Cardiac muscle cell (in vitro differentiated cells and primary cell): ENCODE results near the gene UBASH3B. TPM values are rescaled to one million over a fixed set of nuclear protein-coding genes. Genes with fewer than 3 reads are reported as not detected.

Source experiments
- DNase-seq, 2 donors: peaks; one replicate each; pipeline versions ENCODE4 v3.0.0 to v3.0.0-alpha.2; 2010 to 2017; ENCODE audit warnings: low read depth in 1 of 2, low spot score in 1 of 2
- H3K27ac ChIP-seq: fragments of 200-600 bp; sonication (generic); 2 replicates; pipeline ENCODE4 v1.5.1; 2016
- H3K27me3 ChIP-seq: fragments of 200-600 bp; sonication (generic); 2 replicates; pipeline ENCODE4 v1.6.0; 2016; ENCODE audit warnings: control low read depth
- H3K36me3 ChIP-seq: fragments of 200-600 bp; sonication (generic); 2 replicates; pipeline ENCODE4 v1.5.1; 2016; ENCODE audit warnings: control low read depth
- H3K4me1 ChIP-seq: fragments of 200-600 bp; sonication (generic); 2 replicates; pipeline ENCODE4 v1.8.1; 2017; ENCODE audit warnings: low read depth, mild to moderate bottlenecking, mixed run types
- H3K4me3 ChIP-seq: fragments of 200-600 bp; sonication (generic); 2 replicates; pipeline ENCODE4 v1.5.1; 2016; ENCODE audit warnings: mild to moderate bottlenecking
- H3K9me3 ChIP-seq: fragments of 200-600 bp; sonication (generic); 2 replicates; pipeline ENCODE4 v1.5.1; 2017; ENCODE audit warnings: low read depth, mild to moderate bottlenecking, control low read depth
- polyA plus RNA-seq: library from polyadenylated mRNA; unstranded; fragments of >200 nt; fragmentation: Nextera tagmentation; extraction: Ambion mirVana; gene quantifications from 2 replicates; pipeline ENCODE4 v1.2.1, GENCODE V29; 2016
- total RNA-seq: library from RNA; depleted of rRNA; stranded (reverse); fragments of >200 nt; gene quantifications from 2 replicates; pipeline ENCODE4 v1.2.3, GENCODE V29; 2016
- TF ChIP-seq, protein P1 (sequence below): IDR thresholded peaks from 2 replicates; pipeline ENCODE4 v1.5.1; 2012; ENCODE audit warnings: low read depth, mild to moderate bottlenecking, low read length

The UBASH3B gene
- total and polyA plus RNA-seq, 2 experiments from 2014 or later = 2.7 TPM; not detected in 1

DNA sequence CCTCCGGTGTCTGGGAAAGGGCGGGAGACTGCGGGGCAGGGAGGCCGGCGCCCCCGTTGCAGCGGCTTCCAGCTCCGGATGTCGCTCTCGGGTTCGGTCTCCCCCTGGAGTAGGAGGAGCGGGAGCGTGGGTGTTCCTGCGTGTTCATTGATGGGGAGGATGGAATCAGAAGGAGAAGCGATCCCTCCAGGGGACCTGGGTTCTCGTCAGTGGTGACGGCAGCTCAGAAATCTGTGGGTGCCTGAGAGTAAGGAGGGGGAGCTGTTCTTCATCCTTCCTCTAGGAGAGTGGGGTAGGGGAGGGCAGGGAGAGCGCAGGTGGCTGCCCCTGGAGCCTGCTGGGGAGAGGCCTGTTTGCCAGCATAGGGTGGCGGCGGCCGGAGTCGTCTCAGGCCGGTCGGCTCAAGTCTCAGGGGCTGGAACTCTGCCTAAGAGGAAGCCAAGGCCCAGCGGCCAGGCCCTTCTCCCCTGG is 1.1 kb downstream of the UBASH3B start:
- Histone ChIP-seq H3K27ac (no peak overlapping the region), H3K27me3 (peaks cover 43% of the 10 kb centered on the region)
- TF ChIP-seq, protein P1, sequence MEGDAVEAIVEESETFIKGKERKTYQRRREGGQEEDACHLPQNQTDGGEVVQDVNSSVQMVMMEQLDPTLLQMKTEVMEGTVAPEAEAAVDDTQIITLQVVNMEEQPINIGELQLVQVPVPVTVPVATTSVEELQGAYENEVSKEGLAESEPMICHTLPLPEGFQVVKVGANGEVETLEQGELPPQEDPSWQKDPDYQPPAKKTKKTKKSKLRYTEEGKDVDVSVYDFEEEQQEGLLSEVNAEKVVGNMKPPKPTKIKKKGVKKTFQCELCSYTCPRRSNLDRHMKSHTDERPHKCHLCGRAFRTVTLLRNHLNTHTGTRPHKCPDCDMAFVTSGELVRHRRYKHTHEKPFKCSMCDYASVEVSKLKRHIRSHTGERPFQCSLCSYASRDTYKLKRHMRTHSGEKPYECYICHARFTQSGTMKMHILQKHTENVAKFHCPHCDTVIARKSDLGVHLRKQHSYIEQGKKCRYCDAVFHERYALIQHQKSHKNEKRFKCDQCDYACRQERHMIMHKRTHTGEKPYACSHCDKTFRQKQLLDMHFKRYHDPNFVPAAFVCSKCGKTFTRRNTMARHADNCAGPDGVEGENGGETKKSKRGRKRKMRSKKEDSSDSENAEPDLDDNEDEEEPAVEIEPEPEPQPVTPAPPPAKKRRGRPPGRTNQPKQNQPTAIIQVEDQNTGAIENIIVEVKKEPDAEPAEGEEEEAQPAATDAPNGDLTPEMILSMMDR = no peak

DNA sequence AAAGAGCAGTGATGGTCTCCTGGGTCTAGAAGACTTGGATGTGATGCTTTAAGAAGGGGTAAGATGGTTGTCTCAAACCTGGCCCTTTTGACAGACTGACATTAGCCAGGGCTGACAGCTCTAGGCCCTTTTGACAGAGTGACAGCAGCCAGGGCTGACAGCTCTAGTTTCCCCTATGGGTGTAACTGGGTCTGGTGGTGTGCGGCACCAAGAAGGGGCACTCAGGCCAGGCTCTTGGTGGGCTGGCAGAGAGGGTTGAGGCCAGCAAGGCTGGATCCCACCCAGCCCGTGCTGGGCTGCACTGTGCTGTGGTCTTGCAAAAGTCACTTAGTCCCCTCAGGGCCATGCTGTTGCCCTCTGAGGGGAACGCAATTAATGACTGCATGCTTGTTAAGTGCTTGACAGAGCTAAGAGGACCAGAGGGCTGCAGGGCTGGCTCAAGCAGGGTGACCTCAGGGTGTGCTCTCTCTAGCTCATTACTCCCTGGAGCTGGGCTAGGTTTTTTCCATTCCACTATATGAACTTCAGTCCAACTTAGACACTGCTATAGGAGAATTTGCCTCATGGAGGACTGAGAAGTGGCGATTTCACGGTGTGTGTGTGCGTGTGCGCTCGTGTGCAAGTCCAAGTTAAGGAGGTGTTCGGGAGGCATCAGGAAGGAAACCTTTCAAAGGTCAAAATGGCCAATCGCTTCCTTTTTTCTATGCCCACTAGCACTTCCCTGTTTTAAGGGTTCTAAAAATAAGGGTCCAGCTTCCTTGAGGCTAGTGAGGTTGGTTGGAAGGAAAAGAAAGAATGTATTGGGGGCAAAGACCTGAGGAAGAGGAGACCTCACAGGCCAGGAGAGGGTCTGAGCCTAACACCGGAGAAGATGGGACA is 4.4 kb downstream of the UBASH3B start:
- H3K4me1 ChIP-seq = peaks cover 17% of the 10 kb centered on the region
- peak in 1 of 2 donors; percentile 80 for DNase-seq
- TF ChIP-seq, protein P1 = no peak
- H3K36me3 ChIP-seq = no peaks in the 10 kb centered on the region
- no peaks in the 10 kb centered on the region for H3K9me3 ChIP-seq
- no peak overlapping the region for H3K27ac ChIP-seq
- H3K4me3 ChIP-seq = no peak overlapping the region
- peaks cover 14% of the 10 kb centered on the region for H3K27me3 ChIP-seq

More for the DNA sequence above, 1.1 kb downstream of the UBASH3B start:
- peak overlapping the region; percentile 74 for H3K4me3 ChIP-seq
- H3K9me3 ChIP-seq = no peaks in the 10 kb centered on the region
- no peaks in the 10 kb centered on the region for H3K36me3 ChIP-seq
- peaks cover 17% of the 10 kb centered on the region for H3K4me1 ChIP-seq
- peak in 1 of 2 donors; percentile 24 for DNase-seq

DNA sequence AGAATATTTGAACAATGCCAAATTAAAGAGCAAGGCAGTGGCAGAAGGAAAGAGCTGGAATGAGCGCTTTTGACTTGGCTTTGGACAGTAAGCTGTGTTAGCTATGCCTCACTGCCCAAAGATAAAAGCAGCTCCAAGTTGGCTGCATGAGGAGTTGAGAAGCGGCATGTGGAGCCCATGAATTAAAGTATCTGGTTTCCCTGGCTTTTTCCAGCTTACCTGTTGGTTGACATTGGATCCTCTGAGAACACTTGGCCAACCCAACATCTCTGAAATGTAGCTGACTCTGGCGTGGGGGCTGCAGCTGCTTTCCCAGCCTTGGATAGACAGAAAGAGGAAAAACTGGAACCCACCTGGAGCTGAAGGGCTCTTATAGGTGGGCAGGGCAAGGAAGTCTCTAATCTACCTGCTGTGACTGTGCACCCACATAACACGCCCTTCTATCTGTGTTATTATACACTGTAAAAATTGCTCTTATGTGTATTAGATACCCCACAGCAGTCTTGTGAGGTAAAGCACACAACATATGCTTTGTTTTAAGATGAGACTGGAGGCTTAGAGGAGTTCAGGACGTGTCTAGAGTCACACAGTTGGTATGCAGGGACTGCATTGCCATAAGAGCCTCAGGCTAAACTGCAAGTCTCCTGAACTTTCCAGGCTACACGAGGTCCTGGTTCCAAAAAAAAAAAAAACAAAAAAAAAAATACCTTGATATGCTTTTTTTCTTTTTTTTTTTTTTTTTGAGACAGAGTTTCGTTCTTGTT is 5.8 kb downstream of the UBASH3B start:
- Histone ChIP-seq H3K4me1 (peaks cover 17% of the 10 kb centered on the region), H3K9me3 (no peaks in the 10 kb centered on the region), H3K4me3 (no peak overlapping the region), H3K36me3 (no peaks in the 10 kb centered on the region), H3K27ac (no peak overlapping the region), H3K27me3 (peaks cover 10% of the 10 kb centered on the region)
- TF ChIP-seq, protein P1 = no peak
- no peak for DNase-seq

DNA sequence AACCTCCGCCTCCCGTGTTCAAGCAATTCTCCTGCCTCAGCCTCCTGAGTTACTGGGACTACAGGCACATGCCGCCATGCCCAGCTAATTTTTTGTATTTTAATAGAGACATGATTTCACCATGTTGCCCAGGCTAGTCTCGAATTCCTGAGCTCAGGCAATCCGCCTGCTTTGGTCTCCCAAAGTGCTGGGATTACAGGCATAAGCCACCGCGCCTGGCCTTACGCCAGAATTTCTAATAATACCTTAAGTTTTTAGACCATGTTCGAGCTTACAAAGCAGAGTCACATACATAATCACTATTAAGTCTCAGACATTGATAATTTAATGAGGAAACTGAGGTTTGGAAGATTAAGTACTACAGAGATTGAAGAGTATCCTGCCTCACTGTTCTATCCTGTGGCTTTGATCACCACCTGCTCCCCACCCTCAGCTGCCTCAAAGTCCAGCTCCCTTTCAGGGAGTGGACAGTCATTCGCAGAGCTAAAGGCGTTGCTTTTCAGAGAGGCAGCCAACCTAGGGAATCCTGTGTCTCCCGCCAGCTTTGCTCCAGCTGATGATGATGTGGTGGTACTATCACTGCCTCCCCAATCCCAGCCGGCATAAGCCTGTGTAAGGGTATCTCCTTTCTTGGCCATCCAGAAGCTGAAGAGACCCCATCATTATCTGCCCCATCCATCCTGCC is 7.7 kb downstream of the UBASH3B start:
- Histone ChIP-seq H3K9me3 (no peaks in the 10 kb centered on the region), H3K4me3 (no peak overlapping the region), H3K27me3 (no peaks in the 10 kb centered on the region), H3K27ac (no peak overlapping the region), H3K36me3 (no peaks in the 10 kb centered on the region), H3K4me1 (peaks cover 17% of the 10 kb centered on the region)
- DNase-seq = no peak
- TF ChIP-seq, protein P1 = no peak

DNA sequence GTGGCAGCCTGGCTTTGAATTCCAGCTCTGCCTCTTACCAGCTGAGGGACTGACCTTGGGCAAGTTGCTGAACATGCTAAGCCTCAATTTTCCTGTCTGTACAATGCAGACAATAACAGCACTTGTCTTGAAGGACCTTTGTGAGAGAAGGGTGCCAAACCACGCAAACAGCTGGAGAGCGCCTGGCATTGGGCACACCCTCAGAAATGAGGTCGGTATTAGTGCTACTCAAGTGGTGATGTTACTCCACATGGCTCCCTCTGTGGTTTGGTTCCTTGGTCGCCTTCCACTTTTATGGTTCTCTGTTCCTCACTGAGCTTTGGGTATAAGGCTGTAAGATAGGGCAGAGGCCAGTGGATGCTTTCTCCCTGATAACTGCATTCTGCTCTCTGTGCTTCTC is 8.2 kb downstream of the UBASH3B start:
- Histone ChIP-seq H3K27ac (no peak overlapping the region), H3K27me3 (no peaks in the 10 kb centered on the region), H3K4me3 (no peak overlapping the region), H3K36me3 (no peaks in the 10 kb centered on the region), H3K9me3 (no peaks in the 10 kb centered on the region), H3K4me1 (peaks cover 17% of the 10 kb centered on the region)
- TF ChIP-seq, protein P1 = no peak
- no peak for DNase-seq
